Measurements from ENCODE around the gene RAN. TPM values are rescaled to one million over a fixed set of nuclear protein-coding genes. Genes with fewer than 3 reads are reported as not detected.
A peak's percentile ranks its signal among the peaks of the same experiment; 100 is the strongest.

Gene RAN
- total RNA-seq, 2 experiments from 2014 or later: 278 to 302 TPM

DNA sequence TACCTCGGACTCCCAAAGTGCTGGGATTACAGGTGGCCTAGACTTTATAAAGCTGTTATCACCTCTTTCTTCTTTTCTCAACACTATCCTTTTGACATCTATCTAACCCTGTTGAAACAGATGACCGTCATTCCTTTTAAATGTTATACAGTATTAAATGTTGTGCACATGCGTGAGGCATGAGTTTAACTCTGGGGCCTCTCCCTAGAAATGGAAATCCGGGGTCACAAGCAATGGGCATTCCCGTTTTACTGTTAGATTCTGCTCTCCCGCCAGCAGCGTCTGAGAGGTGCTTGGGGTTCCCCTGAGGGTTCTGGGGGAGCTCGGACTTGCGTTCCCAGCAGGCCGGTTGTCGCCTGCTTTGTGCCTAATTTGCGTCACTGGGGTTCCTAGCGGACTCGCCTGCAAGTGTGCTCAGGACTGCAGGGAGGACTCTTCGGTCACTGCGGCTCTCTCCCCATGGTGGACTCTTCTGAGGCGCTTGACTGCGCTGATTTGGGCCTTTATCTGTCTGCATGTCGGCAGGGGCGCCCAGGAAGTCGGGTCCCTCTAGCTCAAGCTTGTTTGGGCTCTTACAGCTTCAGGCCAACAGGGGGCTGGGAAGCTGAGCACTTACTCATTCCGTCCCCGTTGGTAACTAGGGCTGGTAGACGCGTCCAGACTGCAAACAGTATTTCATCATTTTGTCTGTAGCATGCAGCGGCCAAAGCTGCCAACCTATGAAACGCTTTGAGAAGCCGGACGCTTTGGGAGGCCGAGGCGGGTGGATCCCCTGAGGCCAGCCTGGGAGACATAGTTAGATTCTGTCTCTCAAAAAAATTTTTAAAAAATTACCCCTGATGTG, 1.2 kb upstream of the RAN start:
- ChIA-PET CTCF (interaction anchor here (1.3 to 2.0 kb wide), 3 partner anchors 32 to 50 kb away, joined by 3 to 11 read pairs (median 4); no protein-coding TSS in a partner anchor), POLR2A (interaction anchor here (0.8 to 1.8 kb wide), 6 partner anchors 11 to 1057 kb away, joined by 3 to 8 read pairs (median 4); no protein-coding TSS in a partner anchor)
- Mint-ChIP-seq H3K36me3 (ENCODE audit: low read depth) (peaks cover 38% of the 10 kb centered on the region), H3K4me3 (peak overlapping the region; percentile 93), H3K27me3 (no peaks in the 10 kb centered on the region), H3K27ac (peak overlapping the region; percentile 95), H3K9me3 (no peaks in the 10 kb centered on the region), H3K4me1 (ENCODE audit: low read depth) (peaks cover 67% of the 10 kb centered on the region)
- DNase-seq (peak; percentile 39 to 88 (median 54)), ATAC-seq (ENCODE audit: poor library complexity) (peak; percentile 50)
- Histone ChIP-seq H3K4me3 (ENCODE audit: low read length) (peak overlapping the region; percentile 73), H3K27me3 (ENCODE audit: control insufficient read depth in 1 of 2, insufficient read depth in 2 of 2, low read length in 2 of 2) (no peaks in the 10 kb centered on the region), H3K27ac (ENCODE audit: low read depth in 1 of 2, low read length in 2 of 2) (peak overlapping the region; percentile 79 to 89), H3K36me3 (ENCODE audit: insufficient read depth, low read length) (peaks cover 28% of the 10 kb centered on the region), H3K4me1 (ENCODE audit: insufficient read depth, low read length) (peaks cover 56% of the 10 kb centered on the region), H3K9me3 (ENCODE audit: control insufficient read depth in 1 of 2, insufficient read depth in 1 of 2, low read length in 2 of 2) (peaks cover 0 to 10% of the 10 kb centered on the region in 2 experiments)
- TF ChIP-seq, protein P1, sequence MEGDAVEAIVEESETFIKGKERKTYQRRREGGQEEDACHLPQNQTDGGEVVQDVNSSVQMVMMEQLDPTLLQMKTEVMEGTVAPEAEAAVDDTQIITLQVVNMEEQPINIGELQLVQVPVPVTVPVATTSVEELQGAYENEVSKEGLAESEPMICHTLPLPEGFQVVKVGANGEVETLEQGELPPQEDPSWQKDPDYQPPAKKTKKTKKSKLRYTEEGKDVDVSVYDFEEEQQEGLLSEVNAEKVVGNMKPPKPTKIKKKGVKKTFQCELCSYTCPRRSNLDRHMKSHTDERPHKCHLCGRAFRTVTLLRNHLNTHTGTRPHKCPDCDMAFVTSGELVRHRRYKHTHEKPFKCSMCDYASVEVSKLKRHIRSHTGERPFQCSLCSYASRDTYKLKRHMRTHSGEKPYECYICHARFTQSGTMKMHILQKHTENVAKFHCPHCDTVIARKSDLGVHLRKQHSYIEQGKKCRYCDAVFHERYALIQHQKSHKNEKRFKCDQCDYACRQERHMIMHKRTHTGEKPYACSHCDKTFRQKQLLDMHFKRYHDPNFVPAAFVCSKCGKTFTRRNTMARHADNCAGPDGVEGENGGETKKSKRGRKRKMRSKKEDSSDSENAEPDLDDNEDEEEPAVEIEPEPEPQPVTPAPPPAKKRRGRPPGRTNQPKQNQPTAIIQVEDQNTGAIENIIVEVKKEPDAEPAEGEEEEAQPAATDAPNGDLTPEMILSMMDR (IDR thresholded peaks at IDR 0.05): peak; percentile 52
- intact Hi-C loops (cut with DNase I, micrococcal nuclease): loop anchor here (1.0 to 10.0 kb wide), 3 partner anchors 31 to 1064 kb away; partner anchors contain the start of genes SFSWAP (in 1 of the 2) and STX2 (in 1 of the 2)

DNA sequence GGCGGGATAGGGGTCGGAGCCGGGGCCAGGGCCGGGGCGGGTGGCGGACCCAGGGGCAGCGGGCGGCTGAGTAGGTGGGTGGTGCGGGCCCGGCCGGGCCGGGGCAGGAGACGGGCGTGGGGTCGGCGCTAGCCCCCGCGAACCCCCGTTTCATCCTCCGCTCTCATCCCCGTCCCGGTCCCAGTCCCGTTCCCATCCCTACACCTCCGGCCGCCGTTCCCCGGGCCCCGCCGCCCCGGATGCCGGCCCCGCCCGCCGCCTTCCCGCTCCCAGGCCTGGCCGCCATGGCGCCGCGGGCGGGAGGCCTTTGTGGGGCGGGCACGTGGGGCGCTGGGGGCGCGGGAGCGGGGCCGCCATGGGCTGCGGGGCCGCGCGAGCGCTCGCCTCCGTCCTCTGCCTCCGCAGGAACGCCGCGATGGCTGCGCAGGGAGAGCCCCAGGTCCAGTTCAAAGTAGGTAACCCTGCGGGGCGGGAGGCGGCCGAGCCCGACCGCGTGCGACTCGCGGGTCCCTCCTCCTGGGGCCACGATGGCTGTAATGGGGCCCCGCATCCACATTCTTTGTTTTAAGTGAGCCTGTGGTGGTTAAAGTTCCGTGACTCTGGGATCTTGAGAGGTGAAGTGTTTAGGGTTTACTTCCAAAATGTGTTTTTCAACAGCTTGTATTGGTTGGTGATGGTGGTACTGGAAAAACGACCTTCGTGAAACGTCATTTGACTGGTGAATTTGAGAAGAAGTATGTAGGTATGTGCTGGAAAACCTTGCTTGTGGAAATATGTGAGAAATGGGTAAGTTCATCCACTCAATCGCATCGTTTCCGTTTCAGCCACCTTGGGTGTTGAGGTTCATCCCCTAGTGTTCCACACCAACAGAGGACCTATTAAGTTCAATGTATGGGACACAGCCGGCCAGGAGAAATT, 572 bp downstream of the RAN start:
- TF ChIP-seq, protein P1 (IDR thresholded peaks at IDR 0.05): no peak
- Histone ChIP-seq H3K27me3 (ENCODE audit: control insufficient read depth in 1 of 2, insufficient read depth in 2 of 2, low read length in 2 of 2) (no peaks in the 10 kb centered on the region), H3K4me3 (ENCODE audit: low read length) (peak overlapping the region; percentile 84), H3K4me1 (ENCODE audit: insufficient read depth, low read length) (peaks cover 53% of the 10 kb centered on the region), H3K9me3 (ENCODE audit: control insufficient read depth in 1 of 2, insufficient read depth in 1 of 2, low read length in 2 of 2) (peaks cover 0 to 8% of the 10 kb centered on the region in 2 experiments), H3K36me3 (ENCODE audit: insufficient read depth, low read length) (peaks cover 45% of the 10 kb centered on the region), H3K27ac (ENCODE audit: low read depth in 1 of 2, low read length in 2 of 2) (peak overlapping the region; percentile 46 to 70)
- ChIA-PET CTCF (interaction anchor here (1.3 kb wide), 1 partner anchor 34 kb away, joined by 4 read pairs; no protein-coding TSS in a partner anchor), POLR2A (no interaction called here)
- peaks cover 56% of the 10 kb centered on the region for H3K36me3 Mint-ChIP-seq (ENCODE audit: low read depth)
- H3K4me1 Mint-ChIP-seq (ENCODE audit: low read depth): peaks cover 64% of the 10 kb centered on the region
- no peaks in the 10 kb centered on the region for H3K9me3 Mint-ChIP-seq
- peak; percentile 15 for ATAC-seq (ENCODE audit: poor library complexity)
- H3K27ac Mint-ChIP-seq: peak overlapping the region; percentile 95
- peak overlapping the region; percentile 90 for H3K4me3 Mint-ChIP-seq
- DNase-seq: peak in 13 of 14 experiments; percentile 12 to 80 (median 38)
- intact Hi-C loops (cut with DNase I, micrococcal nuclease): loop anchor here in 1 of 2 experiments (1.0 to 10.0 kb wide), 3 partner anchors 33 to 1062 kb away; partner anchors contain the start of genes SFSWAP and STX2
- H3K27me3 Mint-ChIP-seq: no peaks in the 10 kb centered on the region
